Testis (tissue), 2 donors: ENCODE results near the gene FOXN4.

Experiments
- CTCF ChIP-seq, 3 experiments: fragments of 450-650 bp in 2 of 3; fragments of 200-600 bp in 1 of 3; sonication (generic) in 1 of 3; IDR thresholded peaks; one replicate each; pipeline ENCODE4 v1.5.1; 2016 to 2019; ENCODE audit warnings: antibody characterized with exemption in 3 of 3, mild to moderate bottlenecking in 2 of 3, moderate library complexity in 1 of 3
- POLR2A ChIP-seq: fragments of 450-650 bp; IDR thresholded peaks from one replicate; pipeline ENCODE4 v1.6.1; 2017; ENCODE audit warnings: antibody characterized with exemption, mild to moderate bottlenecking, moderate library complexity

- TF ChIP-seq CTCF (IDR thresholded peaks at IDR 0.05) (no peak), POLR2A (no peak)
These were observed 38.6 kb downstream of the FOXN4 start for GRCh38 chr12:109270494-109270893.
